Thymus (tissue), 11 donors: ENCODE results near the gene PILRB. TPM values are rescaled to one million over a fixed set of nuclear protein-coding genes. Genes with fewer than 3 reads are reported as not detected.

Experiments used
- DNase-seq, 9 donors: peaks; one replicate each; pipeline ENCODE4 v3.0.0-alpha.2; 2013; ENCODE audit warnings: low spot score in 9 of 9, low read depth in 6 of 9, missing footprints in 1 of 9
- H3K27ac ChIP-seq, 2 donors: one replicate each; pipeline ENCODE4 v1.5.1; 2013; ENCODE audit warnings: control low read depth in 1 of 2, low read depth in 1 of 2, low read length in 1 of 2, mild to moderate bottlenecking in 1 of 2, moderate library complexity in 1 of 2
- H3K27me3 ChIP-seq, 2 donors: one replicate each; pipeline ENCODE4 v1.5.1; 2013; ENCODE audit warnings: low read length in 1 of 2; ENCODE audit not compliant: control insufficient read depth in 2 of 2, insufficient read depth in 1 of 2
- H3K36me3 ChIP-seq, 2 donors: one replicate each; pipeline ENCODE4 v1.5.1; 2013; ENCODE audit warnings: low read length in 1 of 2, mild to moderate bottlenecking in 1 of 2, moderate library complexity in 1 of 2; ENCODE audit not compliant: control insufficient read depth in 2 of 2, insufficient read depth in 2 of 2
- H3K4me1 ChIP-seq, 2 donors: one replicate each; pipeline ENCODE4 v1.5.1; 2013; ENCODE audit warnings: low read length in 2 of 2; ENCODE audit not compliant: control insufficient read depth in 2 of 2, insufficient read depth in 2 of 2
- H3K4me3 ChIP-seq, 2 donors: one replicate each; pipeline ENCODE4 v1.5.1; 2013; ENCODE audit warnings: low read length in 2 of 2, control low read depth in 1 of 2, mild to moderate bottlenecking in 1 of 2
- H3K9me3 ChIP-seq, 2 donors: one replicate each; pipeline ENCODE4 v1.5.1; 2013; ENCODE audit warnings: low read length in 1 of 2, mild to moderate bottlenecking in 1 of 2; ENCODE audit not compliant: control insufficient read depth in 2 of 2, insufficient read depth in 1 of 2
- WGBS: extraction: QIAGEN DNeasy Blood & Tissue Kit; methylation state at CpG from one replicate; pipeline ENCODE4 v1.1.7; 2013; 5-methylcytosine and 5-hydroxymethylcytosine counted together
- polyA plus RNA-seq: library from polyadenylated mRNA; stranded (reverse); fragments of 200-250 nt; gene quantifications from one replicate; pipeline ENCODE4 v1.2.3, GENCODE V29; 2013
- total RNA-seq: library from RNA; stranded (reverse); fragments of 120-200 nt; gene quantifications from one replicate; pipeline ENCODE4 v1.2.4, GENCODE V29; 2013
- donor health status: healthy.

The PILRB gene
- total and polyA plus RNA-seq, 2 donors: 19.5 to 128 TPM

DNA sequence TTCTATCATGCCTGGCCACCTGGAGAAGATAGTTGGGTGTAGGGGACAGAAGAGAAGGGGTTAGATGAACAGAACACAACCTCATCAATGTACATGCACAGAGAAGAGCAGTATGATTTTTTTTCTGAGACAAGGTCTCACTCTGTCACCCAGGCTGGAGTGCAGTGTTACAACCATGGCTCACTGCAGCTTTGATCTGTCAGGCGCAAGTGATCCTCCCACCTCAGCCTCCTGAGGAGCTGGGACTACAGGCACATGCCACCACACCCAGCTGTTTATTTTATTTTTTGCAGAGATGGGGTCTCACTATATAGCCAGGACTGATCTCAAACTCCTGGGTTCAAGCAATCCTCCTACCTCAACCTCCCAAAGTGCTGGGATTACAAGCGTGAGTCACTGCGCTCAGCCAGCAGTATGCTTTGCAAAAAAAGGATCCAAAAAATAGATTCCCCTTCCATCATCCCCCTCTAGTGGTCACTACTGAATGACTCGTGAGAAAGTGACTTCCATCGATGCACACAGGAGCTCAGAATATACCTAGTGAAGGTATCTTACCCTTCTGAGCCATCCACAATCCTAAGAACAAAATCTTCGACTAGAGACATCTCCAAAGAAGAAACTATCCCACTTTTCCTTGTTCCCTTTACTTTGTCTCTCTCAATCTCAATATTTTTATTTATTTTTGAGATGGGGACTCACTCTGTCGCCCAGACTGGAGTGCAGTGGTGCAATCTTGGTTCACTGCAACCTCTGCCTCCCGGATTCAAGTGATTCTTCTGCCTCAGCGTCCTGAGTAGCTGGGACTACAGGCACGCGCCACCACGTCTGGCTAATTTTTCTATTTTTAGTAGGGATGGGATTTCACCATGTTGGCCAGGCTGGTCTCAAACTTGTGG, 49.6 kb downstream of the PILRB start:
- peak in 8 of 9 donors; percentile 29 to 84 (median 52) for DNase-seq
- Histone ChIP-seq H3K4me3 (no peak overlapping the region), H3K9me3 (no peaks in the 10 kb centered on the region), H3K27ac (peak overlapping the region in 1 of 2 donors; percentile 13), H3K27me3 (no peaks in the 10 kb centered on the region), H3K4me1 (peaks cover 2 to 14% of the 10 kb centered on the region in 2 donors), H3K36me3 (no peaks in the 10 kb centered on the region)
- 62% methylated on average over 12 of the region's 12 CpGs for WGBS

- WGBS: 97% methylated on average over 6 of the region's 6 CpGs
- Histone ChIP-seq H3K27me3 (no peaks in the 10 kb centered on the region), H3K27ac (no peak overlapping the region), H3K36me3 (no peaks in the 10 kb centered on the region), H3K9me3 (no peaks in the 10 kb centered on the region), H3K4me1 (peaks cover 2 to 16% of the 10 kb centered on the region in 2 donors), H3K4me3 (no peak overlapping the region)
- DNase-seq: no peak
Measured at GRCh38 chr7:100411101-100411500, 53.2 kb downstream of the PILRB start.

DNA sequence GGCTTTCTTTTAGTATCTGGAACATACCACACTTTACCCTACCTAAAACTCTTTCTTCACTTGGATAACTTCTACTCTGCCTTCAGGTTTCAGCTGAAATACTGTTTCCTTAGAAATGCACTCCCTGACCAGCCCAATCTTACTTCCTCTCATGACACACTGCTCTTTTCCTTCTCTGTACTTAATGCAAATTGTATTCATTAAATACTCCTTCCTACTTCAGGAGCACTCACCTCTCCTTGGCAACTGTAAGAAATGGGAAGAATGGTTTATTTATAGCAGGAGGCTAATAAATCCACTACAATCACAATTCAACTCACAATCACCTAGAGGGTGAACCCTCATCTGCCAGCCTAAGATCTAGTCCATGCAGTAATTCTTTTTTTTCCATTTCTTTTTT, 55.4 kb downstream of the PILRB start:
- no peaks in the 10 kb centered on the region for H3K27me3 ChIP-seq
- no peak overlapping the region for H3K4me3 ChIP-seq
- no peak for DNase-seq
- H3K36me3 ChIP-seq: no peaks in the 10 kb centered on the region
- peaks cover 0 to 9% of the 10 kb centered on the region in 2 donors for H3K4me1 ChIP-seq
- no peak overlapping the region for H3K27ac ChIP-seq
- no peaks in the 10 kb centered on the region for H3K9me3 ChIP-seq

- Histone ChIP-seq H3K27ac (no peak overlapping the region), H3K4me3 (no peak overlapping the region), H3K4me1 (peaks cover 0 to 4% of the 10 kb centered on the region in 2 donors), H3K27me3 (no peaks in the 10 kb centered on the region), H3K9me3 (no peaks in the 10 kb centered on the region), H3K36me3 (no peaks in the 10 kb centered on the region)
- no peak for DNase-seq
- 71% methylated on average over 1 of the region's 1 CpG for WGBS
Measured at GRCh38 chr7:100413889-100414288, 56.0 kb downstream of the PILRB start.

- no peak overlapping the region for H3K27ac ChIP-seq
- H3K36me3 ChIP-seq: no peaks in the 10 kb centered on the region
- 98% methylated on average over 5 of the region's 5 CpGs for WGBS
- H3K9me3 ChIP-seq: no peaks in the 10 kb centered on the region
- H3K27me3 ChIP-seq: no peaks in the 10 kb centered on the region
- no peak overlapping the region for H3K4me3 ChIP-seq
- peaks cover 0 to 2% of the 10 kb centered on the region in 2 donors for H3K4me1 ChIP-seq
- no peak for DNase-seq
Measured at GRCh38 chr7:100415448-100415847, 57.5 kb downstream of the PILRB start.

Other genes with a start within 250 kb of the PILRB start
- gene TAF6, start 238.8 kb upstream of the PILRB start, total RNA-seq: 10.2 TPM
- gene TAF6, start 238.8 kb upstream of the PILRB start, polyA plus RNA-seq: 25.7 TPM
- gene CNPY4, start 238.5 kb upstream of the PILRB start, total RNA-seq: 27.9 TPM
- 19.0 TPM for gene CNPY4, start 238.5 kb upstream of the PILRB start, polyA plus RNA-seq
- 3.1 TPM for gene MBLAC1, start 231.2 kb upstream of the PILRB start, total RNA-seq
- 2.0 TPM for gene MBLAC1, start 231.2 kb upstream of the PILRB start, polyA plus RNA-seq
- 142 TPM for gene LAMTOR4, start 209.2 kb upstream of the PILRB start, total RNA-seq
- 448 TPM for gene LAMTOR4, start 209.2 kb upstream of the PILRB start, polyA plus RNA-seq
- gene TRAPPC14, start 199.4 kb upstream of the PILRB start, total RNA-seq: 19.8 TPM
- 46.9 TPM for gene TRAPPC14, start 199.4 kb upstream of the PILRB start, polyA plus RNA-seq
- 11.9 TPM for gene GAL3ST4, start 189.5 kb upstream of the PILRB start, total RNA-seq
- gene GAL3ST4, start 189.5 kb upstream of the PILRB start, polyA plus RNA-seq: 12.8 TPM
- 11.2 TPM for gene GPC2, start 180.7 kb upstream of the PILRB start, total RNA-seq
- 8.5 TPM for gene GPC2, start 180.7 kb upstream of the PILRB start, polyA plus RNA-seq
- gene STAG3, start 180.2 kb upstream of the PILRB start, total RNA-seq: 59.1 TPM
- gene STAG3, start 180.2 kb upstream of the PILRB start, polyA plus RNA-seq: 36.0 TPM
- gene PVRIG, start 138.2 kb upstream of the PILRB start, total RNA-seq: 52.3 TPM
- gene PVRIG, start 138.2 kb upstream of the PILRB start, polyA plus RNA-seq: 30.7 TPM
- not detected for gene SPDYE3, start 50.4 kb upstream of the PILRB start, total RNA-seq
- gene SPDYE3, start 50.4 kb upstream of the PILRB start, polyA plus RNA-seq: 0.27 TPM
- gene PILRA, start 15.4 kb downstream of the PILRB start, total RNA-seq: 4.6 TPM
- gene PILRA, start 15.4 kb downstream of the PILRB start, polyA plus RNA-seq: 12.2 TPM
- 4.8 TPM for gene ZCWPW1, start 70.6 kb downstream of the PILRB start, total RNA-seq
- gene ZCWPW1, start 70.6 kb downstream of the PILRB start, polyA plus RNA-seq: 33.9 TPM
- gene MEPCE, start 71.7 kb downstream of the PILRB start, total RNA-seq: 32.0 TPM
- gene MEPCE, start 71.7 kb downstream of the PILRB start, polyA plus RNA-seq: 37.4 TPM
- gene PPP1R35, start 78.4 kb downstream of the PILRB start, total RNA-seq: 91.1 TPM
- 107 TPM for gene PPP1R35, start 78.4 kb downstream of the PILRB start, polyA plus RNA-seq
- 0.76 TPM for gene SPACDR, start 106.1 kb downstream of the PILRB start, total RNA-seq
- 2.4 TPM for gene SPACDR, start 106.1 kb downstream of the PILRB start, polyA plus RNA-seq
- gene TSC22D4, start 121.1 kb downstream of the PILRB start, total RNA-seq: 37.4 TPM
- 67.7 TPM for gene TSC22D4, start 121.1 kb downstream of the PILRB start, polyA plus RNA-seq
- gene NYAP1, start 125.8 kb downstream of the PILRB start, total RNA-seq: 0.24 TPM
- gene NYAP1, start 125.8 kb downstream of the PILRB start, polyA plus RNA-seq: 0.66 TPM
- gene AGFG2, start 181.1 kb downstream of the PILRB start, total RNA-seq: 7.4 TPM
- gene AGFG2, start 181.1 kb downstream of the PILRB start, polyA plus RNA-seq: 15.4 TPM
- 7.7 TPM for gene SAP25, start 215.8 kb downstream of the PILRB start, total RNA-seq
- gene SAP25, start 215.8 kb downstream of the PILRB start, polyA plus RNA-seq: 183 TPM
- 44.0 TPM for gene LRCH4, start 228.0 kb downstream of the PILRB start, total RNA-seq
- gene LRCH4, start 228.0 kb downstream of the PILRB start, polyA plus RNA-seq: 423 TPM
- 0.19 TPM for gene FBXO24, start 228.2 kb downstream of the PILRB start, total RNA-seq
- gene FBXO24, start 228.2 kb downstream of the PILRB start, polyA plus RNA-seq: 1.3 TPM
- 8.2 TPM for gene PCOLCE, start 244.2 kb downstream of the PILRB start, total RNA-seq
- gene PCOLCE, start 244.2 kb downstream of the PILRB start, polyA plus RNA-seq: 25.3 TPM